T-helper 2 cell treated with Interferon-gamma antibody and Interleukin-4, amounts not matched to agents 5 μg/mL and 100 μg/mL, for 36 hours (primary cell): ENCODE results near the gene SHISA6.

ENCODE experiments used
- DNase-seq: peaks from one replicate; pipeline ENCODE4 v3.0.0; 2021; ENCODE audit warnings: low spot score
- H3K27ac Mint-ChIP-seq: one replicate; pipeline ENCODE4 v1.8.0; 2021; ENCODE audit warnings: mild to moderate bottlenecking, mixed read lengths
- H3K27me3 Mint-ChIP-seq: one replicate; pipeline ENCODE4 v1.8.0; 2021; ENCODE audit warnings: low read depth, mixed read lengths
- H3K36me3 Mint-ChIP-seq: one replicate; pipeline ENCODE4 v1.8.0; 2021; ENCODE audit warnings: low read depth, mixed read lengths
- H3K4me1 Mint-ChIP-seq: one replicate; pipeline ENCODE4 v1.8.0; 2021; ENCODE audit warnings: low read depth, mixed read lengths
- H3K4me3 Mint-ChIP-seq: one replicate; pipeline ENCODE4 v1.8.0; 2022; ENCODE audit warnings: mild to moderate bottlenecking, moderate library complexity, mixed read lengths
- H3K9me3 Mint-ChIP-seq: one replicate; pipeline ENCODE4 v1.8.0; 2021; ENCODE audit warnings: mixed read lengths

SHISA6 gene

GRCh38 chr17:11561702-11562101 is 320.7 kb downstream of the SHISA6 start:
- Mint-ChIP-seq H3K4me1 (no peaks in the 10 kb centered on the region), H3K4me3 (no peak overlapping the region), H3K27me3 (no peaks in the 10 kb centered on the region), H3K36me3 (no peaks in the 10 kb centered on the region), H3K9me3 (peaks cover 32% of the 10 kb centered on the region), H3K27ac (no peak overlapping the region)
- DNase-seq = no peak

DNA sequence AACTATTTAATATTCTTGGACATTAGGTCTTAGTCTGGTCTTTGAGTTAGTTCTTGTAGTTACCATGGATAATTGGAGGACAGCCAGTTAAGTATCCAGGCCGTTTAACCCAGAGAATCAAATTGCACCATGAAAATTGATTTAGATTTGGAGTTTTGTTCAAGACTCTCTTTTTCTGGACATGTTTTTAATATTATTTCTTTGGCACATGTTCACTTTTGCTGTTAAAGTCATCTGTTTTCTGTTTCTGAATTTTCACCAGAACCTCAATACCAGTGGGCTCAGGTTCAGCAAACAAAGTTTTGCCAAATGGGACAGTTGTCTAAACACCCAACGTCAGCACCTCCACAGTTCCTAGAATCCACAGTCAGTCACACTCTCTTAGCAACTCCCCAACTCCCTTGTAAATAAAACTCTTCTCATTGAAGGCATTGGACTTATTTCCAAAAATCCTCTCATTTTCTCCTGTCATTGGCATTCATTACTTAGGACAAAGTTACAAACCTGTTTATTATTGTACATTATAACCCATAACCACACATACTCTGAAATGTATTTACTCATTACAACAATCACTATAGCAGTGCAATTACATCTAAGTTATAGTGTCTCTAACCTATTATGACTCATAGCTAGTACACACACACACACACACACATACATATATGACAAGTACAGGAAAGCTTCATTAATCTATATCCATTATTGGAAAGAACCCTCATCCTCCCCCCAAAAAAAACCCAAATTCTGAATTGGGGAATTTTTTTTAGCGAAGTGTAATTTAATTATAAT is 323.8 kb downstream of the SHISA6 start:
- Mint-ChIP-seq H3K4me1 (no peaks in the 10 kb centered on the region), H3K27me3 (no peaks in the 10 kb centered on the region), H3K4me3 (no peak overlapping the region), H3K27ac (no peak overlapping the region), H3K36me3 (no peaks in the 10 kb centered on the region), H3K9me3 (peaks cover 47% of the 10 kb centered on the region)
- DNase-seq = no peak

- no peaks in the 10 kb centered on the region for H3K36me3 Mint-ChIP-seq
- H3K4me1 Mint-ChIP-seq = no peaks in the 10 kb centered on the region
- no peak overlapping the region for H3K27ac Mint-ChIP-seq
- H3K4me3 Mint-ChIP-seq = no peak overlapping the region
- peaks cover 53% of the 10 kb centered on the region for H3K9me3 Mint-ChIP-seq
- H3K27me3 Mint-ChIP-seq = no peaks in the 10 kb centered on the region
- DNase-seq = no peak
These were observed 324.6 kb downstream of the SHISA6 start for GRCh38 chr17:11565591-11565990.

GRCh38 chr17:11578998-11579397 is 338.0 kb downstream of the SHISA6 start:
- peaks cover 27% of the 10 kb centered on the region for H3K9me3 Mint-ChIP-seq
- no peaks in the 10 kb centered on the region for H3K4me1 Mint-ChIP-seq
- no peaks in the 10 kb centered on the region for H3K36me3 Mint-ChIP-seq
- H3K4me3 Mint-ChIP-seq = no peak overlapping the region
- DNase-seq = no peak
- H3K27ac Mint-ChIP-seq = no peak overlapping the region
- no peaks in the 10 kb centered on the region for H3K27me3 Mint-ChIP-seq

DNA sequence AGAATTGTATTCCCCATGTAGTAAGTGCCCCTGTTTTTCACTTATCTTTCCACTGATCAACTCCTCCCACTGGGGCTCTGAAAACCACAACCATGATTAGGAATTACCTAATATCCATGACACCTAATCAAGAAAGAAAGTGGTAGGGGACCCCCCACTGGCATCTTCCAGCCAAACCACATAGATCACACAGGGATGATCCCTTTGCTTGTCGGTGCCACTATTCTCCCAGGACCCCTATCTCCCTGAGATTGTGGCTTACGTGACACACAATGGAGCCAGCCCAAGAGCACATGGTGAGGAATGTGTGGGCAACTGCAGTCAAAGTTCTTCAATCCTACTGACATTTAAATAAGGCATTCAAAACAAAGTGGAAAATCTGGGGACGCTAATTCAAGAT is 339.7 kb downstream of the SHISA6 start:
- Mint-ChIP-seq H3K4me3 (no peak overlapping the region), H3K9me3 (peaks cover 32% of the 10 kb centered on the region), H3K27me3 (no peaks in the 10 kb centered on the region), H3K36me3 (no peaks in the 10 kb centered on the region), H3K4me1 (no peaks in the 10 kb centered on the region), H3K27ac (no peak overlapping the region)
- DNase-seq = no peak

- DNase-seq = no peak
- Mint-ChIP-seq H3K27ac (no peak overlapping the region), H3K4me1 (no peaks in the 10 kb centered on the region), H3K4me3 (no peak overlapping the region), H3K9me3 (peaks cover 25% of the 10 kb centered on the region), H3K27me3 (no peaks in the 10 kb centered on the region), H3K36me3 (no peaks in the 10 kb centered on the region)
These were observed 341.2 kb downstream of the SHISA6 start for GRCh38 chr17:11582217-11582616.

- H3K36me3 Mint-ChIP-seq = no peaks in the 10 kb centered on the region
- peaks cover 30% of the 10 kb centered on the region for H3K9me3 Mint-ChIP-seq
- H3K4me3 Mint-ChIP-seq = no peak overlapping the region
- H3K27me3 Mint-ChIP-seq = no peaks in the 10 kb centered on the region
- DNase-seq = no peak
- no peak overlapping the region for H3K27ac Mint-ChIP-seq
- no peaks in the 10 kb centered on the region for H3K4me1 Mint-ChIP-seq
These were observed 342.4 kb downstream of the SHISA6 start for GRCh38 chr17:11583306-11583992.

GRCh38 chr17:11589716-11590115 is 348.7 kb downstream of the SHISA6 start:
- DNase-seq = no peak
- H3K27me3 Mint-ChIP-seq = no peaks in the 10 kb centered on the region
- no peaks in the 10 kb centered on the region for H3K36me3 Mint-ChIP-seq
- H3K4me3 Mint-ChIP-seq = no peak overlapping the region
- no peaks in the 10 kb centered on the region for H3K4me1 Mint-ChIP-seq
- no peak overlapping the region for H3K27ac Mint-ChIP-seq
- H3K9me3 Mint-ChIP-seq = peaks cover 26% of the 10 kb centered on the region

GRCh38 chr17:11598274-11599221 is 357.5 kb downstream of the SHISA6 start, which contains the start of gene DNAH9:
Gene DNAH9 (plus strand): TSS chr17:11598470. CDS start chr17:11598499, 29 bp downstream.
- no peaks in the 10 kb centered on the region for H3K36me3 Mint-ChIP-seq
- H3K9me3 Mint-ChIP-seq = peaks cover 4% of the 10 kb centered on the region
- no peak for DNase-seq
- no peaks in the 10 kb centered on the region for H3K4me1 Mint-ChIP-seq
- H3K4me3 Mint-ChIP-seq = no peak within 1 kb of the TSS
- H3K27ac Mint-ChIP-seq = no peak within 1 kb of the TSS
- peaks cover 4% of the 10 kb centered on the region for H3K27me3 Mint-ChIP-seq

- Mint-ChIP-seq H3K4me3 (no peak overlapping the region), H3K4me1 (no peaks in the 10 kb centered on the region), H3K9me3 (peaks cover 12% of the 10 kb centered on the region), H3K27ac (no peak overlapping the region), H3K27me3 (peaks cover 4% of the 10 kb centered on the region), H3K36me3 (no peaks in the 10 kb centered on the region)
- DNase-seq = no peak
These were observed 360.6 kb downstream of the SHISA6 start for GRCh38 chr17:11601661-11602060.

GRCh38 chr17:11608396-11608795 is 367.4 kb downstream of the SHISA6 start:
- no peak overlapping the region for H3K27ac Mint-ChIP-seq
- no peak for DNase-seq
- no peaks in the 10 kb centered on the region for H3K4me1 Mint-ChIP-seq
- H3K9me3 Mint-ChIP-seq = peaks cover 15% of the 10 kb centered on the region
- no peak overlapping the region for H3K4me3 Mint-ChIP-seq
- no peaks in the 10 kb centered on the region for H3K36me3 Mint-ChIP-seq
- H3K27me3 Mint-ChIP-seq = no peaks in the 10 kb centered on the region

GRCh38 chr17:11610999-11611566 is 370.1 kb downstream of the SHISA6 start:
- no peaks in the 10 kb centered on the region for H3K4me1 Mint-ChIP-seq
- H3K4me3 Mint-ChIP-seq = no peak overlapping the region
- H3K27ac Mint-ChIP-seq = no peak overlapping the region
- no peak for DNase-seq
- peaks cover 15% of the 10 kb centered on the region for H3K9me3 Mint-ChIP-seq
- no peaks in the 10 kb centered on the region for H3K27me3 Mint-ChIP-seq
- H3K36me3 Mint-ChIP-seq = no peaks in the 10 kb centered on the region

DNA sequence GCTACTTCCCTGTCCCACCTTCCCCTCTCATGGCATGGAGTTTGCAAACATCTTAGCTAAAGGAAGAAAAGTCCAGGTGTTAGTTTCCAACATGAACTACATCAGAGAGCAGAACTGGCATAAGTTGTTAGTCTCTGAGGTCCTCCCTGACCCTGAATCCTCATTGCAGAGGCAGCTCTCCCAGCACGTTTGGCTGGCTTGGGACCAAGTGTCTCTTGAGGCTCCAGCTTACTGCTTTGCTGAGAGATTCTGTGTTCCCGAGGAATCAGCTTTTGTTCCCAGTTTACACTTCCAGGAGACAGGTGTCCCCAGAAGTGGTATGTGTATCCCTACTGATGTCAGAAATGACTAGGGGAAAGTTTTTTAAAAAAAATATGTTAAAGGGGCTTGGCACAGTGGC is 371.9 kb downstream of the SHISA6 start:
- Mint-ChIP-seq H3K4me1 (no peaks in the 10 kb centered on the region), H3K9me3 (peaks cover 17% of the 10 kb centered on the region), H3K27ac (no peak overlapping the region), H3K36me3 (no peaks in the 10 kb centered on the region), H3K4me3 (no peak overlapping the region), H3K27me3 (no peaks in the 10 kb centered on the region)
- no peak for DNase-seq
